T-helper 1 cell treated with Interleukin-12 subunit alpha and Interleukin-12 subunit beta and Interleukin-4 antibody, amounts not matched to agents 30 ng/mL and 1 ng/mL, for 36 hours (primary cell): ENCODE measurements around the gene KCNC4. TPM values are rescaled to one million over a fixed set of nuclear protein-coding genes. Genes with fewer than 3 reads are reported as not detected.

Experiments
- intact Hi-C: fragments of 100-400 bp; cut with micrococcal nuclease; formaldehyde crosslinking; loops from one replicate; pipeline ENCODE4 v1.15.1; 2024
- total RNA-seq: library from RNA; stranded (reverse); gene quantifications from 2 replicates; pipeline ENCODE4 v1.2.3, GENCODE V29; 2022

Gene KCNC4
- total RNA-seq, 1 donor from 2014 or later = 3.9 TPM

DNA sequence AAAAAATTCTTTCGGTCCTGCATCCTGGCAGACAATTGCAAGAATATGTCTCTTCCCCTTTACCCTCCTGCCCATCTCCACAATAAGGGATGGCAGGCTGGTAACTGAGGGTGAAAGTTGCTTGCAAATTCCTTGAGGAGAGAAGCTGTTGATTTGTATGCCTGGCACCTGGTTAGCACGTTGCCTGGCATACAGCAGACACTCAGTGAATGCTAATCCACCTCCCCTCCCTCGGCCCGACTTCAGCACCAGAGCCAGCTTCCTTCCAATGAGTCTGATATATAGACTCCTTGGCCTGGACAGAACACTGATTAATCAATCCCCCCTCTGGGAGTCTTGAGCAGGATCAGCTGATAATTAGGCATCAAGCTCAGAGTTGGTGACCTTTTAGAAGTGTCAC, 39.1 kb downstream of the KCNC4 start:
- intact Hi-C loops = no loop called here

DNA sequence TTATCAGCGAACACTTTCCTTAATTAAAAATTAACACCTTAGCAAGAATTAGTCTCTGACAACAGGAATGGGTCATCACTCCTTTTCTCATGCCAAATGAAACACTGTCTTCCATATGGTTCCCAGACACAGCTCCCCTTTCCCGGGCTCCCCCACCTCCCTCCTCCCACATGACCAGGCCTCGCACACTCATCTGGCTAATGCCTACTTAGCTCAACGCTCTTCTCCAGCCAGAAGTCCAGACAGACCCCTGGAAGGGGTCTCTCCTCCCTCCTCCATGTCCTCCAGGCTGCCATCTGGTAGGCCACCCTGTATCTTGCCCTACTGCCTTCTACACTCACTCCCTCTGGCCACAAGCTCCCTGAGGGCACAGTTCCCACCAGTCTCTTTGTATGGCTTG, 39.9 kb downstream of the KCNC4 start:
- intact Hi-C loops = no loop called here

GRCh38 chr1:110250749-110251148, 40.6 kb downstream of the KCNC4 start:
- intact Hi-C loops = no loop called here

- intact Hi-C loops = no loop called here
These were observed 43.1 kb downstream of the KCNC4 start for GRCh38 chr1:110253213-110253612.

GRCh38 chr1:110254604-110255391, 44.7 kb downstream of the KCNC4 start:
- intact Hi-C loops = no loop called here

DNA sequence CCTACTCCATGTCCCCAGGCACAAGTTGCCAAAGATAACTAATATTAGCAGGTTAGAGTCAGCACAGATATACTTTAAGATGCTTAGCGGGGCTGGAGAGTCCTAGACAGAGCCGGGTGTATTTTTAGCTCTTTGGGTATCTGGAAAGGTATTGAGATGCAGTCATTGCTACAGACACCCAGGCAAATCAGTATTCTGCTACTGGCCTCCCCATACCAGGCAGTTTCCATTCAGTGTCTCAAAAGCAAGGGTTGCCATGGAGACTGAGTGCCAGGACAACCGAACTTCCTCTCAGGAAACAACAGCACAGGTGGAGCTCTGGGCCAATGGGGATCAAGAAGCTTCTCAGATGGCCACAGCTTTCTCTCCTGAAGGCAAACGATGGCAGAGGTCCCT, 45.3 kb downstream of the KCNC4 start:
- intact Hi-C loops = no loop called here

DNA sequence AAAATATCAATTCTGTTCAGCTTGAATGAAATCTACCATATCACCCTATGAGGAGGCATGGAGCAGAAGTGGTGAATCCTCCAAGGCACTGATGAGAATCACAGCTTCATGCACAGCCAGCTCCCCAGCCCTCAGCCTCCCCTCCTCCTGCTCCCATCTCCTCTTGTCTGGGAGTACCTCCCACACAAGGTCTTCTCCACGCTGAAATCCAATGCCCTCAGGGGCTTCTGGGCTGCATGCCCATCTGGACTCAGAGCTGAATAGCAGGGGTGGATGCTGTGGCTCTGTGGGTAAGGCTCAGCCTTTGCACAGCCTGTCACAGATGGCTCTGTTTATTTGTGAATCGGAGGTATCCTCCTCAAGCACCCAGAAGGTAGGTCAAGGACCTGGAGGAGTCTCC, 48.6 kb downstream of the KCNC4 start:
- intact Hi-C loops = no loop called here

DNA sequence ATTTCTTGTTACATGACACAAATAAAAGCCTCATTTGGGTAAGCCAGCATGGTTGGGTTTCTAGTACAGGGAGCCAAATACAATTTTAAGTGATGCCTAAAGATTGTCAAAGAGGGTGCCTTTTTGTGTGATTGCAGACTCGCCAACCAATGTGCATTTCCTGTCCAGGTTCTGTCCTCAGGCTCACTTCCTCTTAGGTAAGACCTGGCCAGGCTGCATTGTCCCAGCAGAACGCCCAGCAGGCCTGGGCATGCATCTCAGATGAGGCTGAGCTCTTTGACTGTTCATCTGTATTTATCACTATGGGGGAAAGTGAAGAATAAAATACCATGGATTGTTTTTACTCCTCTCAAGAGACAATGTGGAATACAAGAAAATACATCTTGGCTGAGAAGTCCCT, 49.7 kb downstream of the KCNC4 start:
- intact Hi-C loops = no loop called here

Other genes with a start within 250 kb of the KCNC4 start
- 52.6 TPM in 2 replicates for gene AHCYL1, start 225.5 kb upstream of the KCNC4 start, total RNA-seq
- gene STRIP1, start 175.7 kb upstream of the KCNC4 start, total RNA-seq = 44.1 and 45.0 TPM in 2 replicates
- gene ALX3, start 139.6 kb upstream of the KCNC4 start, total RNA-seq = not detected in 2 replicates
- not detected in 2 replicates for gene UBL4B, start 97.9 kb upstream of the KCNC4 start, total RNA-seq
- not detected in 2 replicates for gene SLC6A17, start 59.8 kb upstream of the KCNC4 start, total RNA-seq
- gene RBM15, start 129.1 kb downstream of the KCNC4 start, total RNA-seq = 55.2 and 57.4 TPM in 2 replicates
- 0.15 and 0.56 TPM in 2 replicates for gene SLC16A4, start 180.7 kb downstream of the KCNC4 start, total RNA-seq
- 142 and 146 TPM in 2 replicates for gene LAMTOR5, start 197.4 kb downstream of the KCNC4 start, total RNA-seq
- gene PROK1, start 240.8 kb downstream of the KCNC4 start, total RNA-seq = 0.15 TPM in 1 of 2 replicates, not detected in the other